ENCODE data around the gene SCFD2. TPM values are rescaled to one million over a fixed set of nuclear protein-coding genes. Genes with fewer than 3 reads are reported as not detected.

SCFD2 gene
- total and polyA plus RNA-seq, 2 of the 8 experiments (the other 6 are each of a cell fraction or from before 2014, with no cell fraction given) = 6.2 to 10.2 TPM

DNA sequence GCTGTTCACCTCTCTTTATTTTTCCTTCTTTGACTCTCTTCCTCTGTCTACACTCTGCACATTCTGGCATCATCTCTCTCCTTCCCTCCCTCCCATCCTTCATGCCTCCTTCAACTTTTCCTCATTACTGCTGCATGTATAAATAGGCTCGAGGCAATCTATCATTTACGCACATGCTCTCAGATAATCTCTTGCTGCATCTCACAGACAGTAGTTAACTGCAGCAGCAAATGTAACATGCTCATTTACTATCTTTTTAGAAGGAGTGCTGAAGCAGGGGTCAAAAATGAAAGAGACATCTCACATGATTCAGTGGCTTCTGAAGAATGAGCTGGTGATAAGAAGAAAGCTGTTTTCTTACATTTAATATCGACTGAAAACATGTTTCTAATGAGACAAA is 376.0 kb downstream of the SCFD2 start (continued):
- TF ChIP-seq, protein P1, sequence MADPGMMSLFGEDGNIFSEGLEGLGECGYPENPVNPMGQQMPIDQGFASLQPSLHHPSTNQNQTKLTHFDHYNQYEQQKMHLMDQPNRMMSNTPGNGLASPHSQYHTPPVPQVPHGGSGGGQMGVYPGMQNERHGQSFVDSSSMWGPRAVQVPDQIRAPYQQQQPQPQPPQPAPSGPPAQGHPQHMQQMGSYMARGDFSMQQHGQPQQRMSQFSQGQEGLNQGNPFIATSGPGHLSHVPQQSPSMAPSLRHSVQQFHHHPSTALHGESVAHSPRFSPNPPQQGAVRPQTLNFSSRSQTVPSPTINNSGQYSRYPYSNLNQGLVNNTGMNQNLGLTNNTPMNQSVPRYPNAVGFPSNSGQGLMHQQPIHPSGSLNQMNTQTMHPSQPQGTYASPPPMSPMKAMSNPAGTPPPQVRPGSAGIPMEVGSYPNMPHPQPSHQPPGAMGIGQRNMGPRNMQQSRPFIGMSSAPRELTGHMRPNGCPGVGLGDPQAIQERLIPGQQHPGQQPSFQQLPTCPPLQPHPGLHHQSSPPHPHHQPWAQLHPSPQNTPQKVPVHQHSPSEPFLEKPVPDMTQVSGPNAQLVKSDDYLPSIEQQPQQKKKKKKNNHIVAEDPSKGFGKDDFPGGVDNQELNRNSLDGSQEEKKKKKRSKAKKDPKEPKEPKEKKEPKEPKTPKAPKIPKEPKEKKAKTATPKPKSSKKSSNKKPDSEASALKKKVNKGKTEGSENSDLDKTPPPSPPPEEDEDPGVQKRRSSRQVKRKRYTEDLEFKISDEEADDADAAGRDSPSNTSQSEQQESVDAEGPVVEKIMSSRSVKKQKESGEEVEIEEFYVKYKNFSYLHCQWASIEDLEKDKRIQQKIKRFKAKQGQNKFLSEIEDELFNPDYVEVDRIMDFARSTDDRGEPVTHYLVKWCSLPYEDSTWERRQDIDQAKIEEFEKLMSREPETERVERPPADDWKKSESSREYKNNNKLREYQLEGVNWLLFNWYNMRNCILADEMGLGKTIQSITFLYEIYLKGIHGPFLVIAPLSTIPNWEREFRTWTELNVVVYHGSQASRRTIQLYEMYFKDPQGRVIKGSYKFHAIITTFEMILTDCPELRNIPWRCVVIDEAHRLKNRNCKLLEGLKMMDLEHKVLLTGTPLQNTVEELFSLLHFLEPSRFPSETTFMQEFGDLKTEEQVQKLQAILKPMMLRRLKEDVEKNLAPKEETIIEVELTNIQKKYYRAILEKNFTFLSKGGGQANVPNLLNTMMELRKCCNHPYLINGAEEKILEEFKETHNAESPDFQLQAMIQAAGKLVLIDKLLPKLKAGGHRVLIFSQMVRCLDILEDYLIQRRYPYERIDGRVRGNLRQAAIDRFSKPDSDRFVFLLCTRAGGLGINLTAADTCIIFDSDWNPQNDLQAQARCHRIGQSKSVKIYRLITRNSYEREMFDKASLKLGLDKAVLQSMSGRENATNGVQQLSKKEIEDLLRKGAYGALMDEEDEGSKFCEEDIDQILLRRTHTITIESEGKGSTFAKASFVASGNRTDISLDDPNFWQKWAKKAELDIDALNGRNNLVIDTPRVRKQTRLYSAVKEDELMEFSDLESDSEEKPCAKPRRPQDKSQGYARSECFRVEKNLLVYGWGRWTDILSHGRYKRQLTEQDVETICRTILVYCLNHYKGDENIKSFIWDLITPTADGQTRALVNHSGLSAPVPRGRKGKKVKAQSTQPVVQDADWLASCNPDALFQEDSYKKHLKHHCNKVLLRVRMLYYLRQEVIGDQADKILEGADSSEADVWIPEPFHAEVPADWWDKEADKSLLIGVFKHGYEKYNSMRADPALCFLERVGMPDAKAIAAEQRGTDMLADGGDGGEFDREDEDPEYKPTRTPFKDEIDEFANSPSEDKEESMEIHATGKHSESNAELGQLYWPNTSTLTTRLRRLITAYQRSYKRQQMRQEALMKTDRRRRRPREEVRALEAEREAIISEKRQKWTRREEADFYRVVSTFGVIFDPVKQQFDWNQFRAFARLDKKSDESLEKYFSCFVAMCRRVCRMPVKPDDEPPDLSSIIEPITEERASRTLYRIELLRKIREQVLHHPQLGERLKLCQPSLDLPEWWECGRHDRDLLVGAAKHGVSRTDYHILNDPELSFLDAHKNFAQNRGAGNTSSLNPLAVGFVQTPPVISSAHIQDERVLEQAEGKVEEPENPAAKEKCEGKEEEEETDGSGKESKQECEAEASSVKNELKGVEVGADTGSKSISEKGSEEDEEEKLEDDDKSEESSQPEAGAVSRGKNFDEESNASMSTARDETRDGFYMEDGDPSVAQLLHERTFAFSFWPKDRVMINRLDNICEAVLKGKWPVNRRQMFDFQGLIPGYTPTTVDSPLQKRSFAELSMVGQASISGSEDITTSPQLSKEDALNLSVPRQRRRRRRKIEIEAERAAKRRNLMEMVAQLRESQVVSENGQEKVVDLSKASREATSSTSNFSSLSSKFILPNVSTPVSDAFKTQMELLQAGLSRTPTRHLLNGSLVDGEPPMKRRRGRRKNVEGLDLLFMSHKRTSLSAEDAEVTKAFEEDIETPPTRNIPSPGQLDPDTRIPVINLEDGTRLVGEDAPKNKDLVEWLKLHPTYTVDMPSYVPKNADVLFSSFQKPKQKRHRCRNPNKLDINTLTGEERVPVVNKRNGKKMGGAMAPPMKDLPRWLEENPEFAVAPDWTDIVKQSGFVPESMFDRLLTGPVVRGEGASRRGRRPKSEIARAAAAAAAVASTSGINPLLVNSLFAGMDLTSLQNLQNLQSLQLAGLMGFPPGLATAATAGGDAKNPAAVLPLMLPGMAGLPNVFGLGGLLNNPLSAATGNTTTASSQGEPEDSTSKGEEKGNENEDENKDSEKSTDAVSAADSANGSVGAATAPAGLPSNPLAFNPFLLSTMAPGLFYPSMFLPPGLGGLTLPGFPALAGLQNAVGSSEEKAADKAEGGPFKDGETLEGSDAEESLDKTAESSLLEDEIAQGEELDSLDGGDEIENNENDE (IDR thresholded peaks at IDR 0.05; ENCODE audit: insufficient replicate concordance, low read length) = no peak
- TF ChIP-seq CTBP2 (IDR thresholded peaks at IDR 0.05; ENCODE audit: borderline replicate concordance, insufficient read depth, insufficient read length, low read length) (no peak), BCL11A (IDR thresholded peaks at IDR 0.05; ENCODE audit: low read depth in 2 of 2, low read length in 2 of 2) (no peak), SAP30 (IDR thresholded peaks at IDR 0.05; ENCODE audit: insufficient read depth, insufficient replicate concordance, low read length) (no peak), KDM5A (IDR thresholded peaks at IDR 0.05; ENCODE audit: low read length) (no peak)

Data from H1 (cell line).